Heart left ventricle (tissue), 16 donors: ENCODE data around the gene TCEANC. TPM values are rescaled to one million over a fixed set of nuclear protein-coding genes. Genes with fewer than 3 reads are reported as not detected.

Experiments used
- ATAC-seq, 4 donors: fragments of 200-7000 bp; cut with Tn5 transposase; one replicate each; pipeline ENCODE4 v1.9.1; 2020 to 2022; ENCODE audit warnings: moderate library complexity in 4 of 4, mild to moderate bottlenecking in 3 of 4, moderate number of reproducible peaks in 1 of 4
- DNase-seq, 5 donors: peaks; one replicate each; pipeline ENCODE4 v3.0.0-alpha.2; 2020
- H3K27ac ChIP-seq, 12 donors: fragments of 200-600 bp; sonication (generic) in 4 of 12; one replicate each; pipeline versions ENCODE4 v1.5.0 to v1.8.0; 2016 to 2022; ENCODE audit warnings: mild to moderate bottlenecking in 2 of 12
- H3K27me3 ChIP-seq, 9 donors: fragments of 200-600 bp; sonication (generic) in 2 of 9; one replicate each; pipeline versions ENCODE4 v1.5.1 to v1.8.0; 2016 to 2022; ENCODE audit warnings: mild to moderate bottlenecking in 3 of 9
- H3K36me3 ChIP-seq, 9 donors: fragments of 200-600 bp; sonication (generic) in 2 of 9; one replicate each; pipeline versions ENCODE4 v1.5.0 to v1.8.0; 2018 to 2022; ENCODE audit warnings: mild to moderate bottlenecking in 2 of 9
- H3K4me1 ChIP-seq, 12 donors: fragments of 200-600 bp; sonication (generic) in 4 of 12; one replicate each; pipeline versions ENCODE4 v1.5.0 to v1.8.0; 2016 to 2022; ENCODE audit warnings: mild to moderate bottlenecking in 3 of 12
- H3K4me3 ChIP-seq, 12 donors: fragments of 200-600 bp; sonication (generic) in 4 of 12; one replicate each; pipeline versions ENCODE4 v1.5.0 to v1.8.0; 2017 to 2022; ENCODE audit warnings: mild to moderate bottlenecking in 9 of 12, moderate library complexity in 4 of 12
- H3K9me3 ChIP-seq, 12 donors: fragments of 200-600 bp; sonication (generic) in 4 of 12; one replicate each; pipeline versions ENCODE4 v1.5.0 to v1.8.0; 2016 to 2022; ENCODE audit warnings: mild to moderate bottlenecking in 1 of 12
- POLR2A ChIP-seq, 2 donors: fragments of 450-650 bp; IDR thresholded peaks; one replicate each; pipeline ENCODE4 v1.6.1; 2017; ENCODE audit warnings: antibody characterized with exemption in 2 of 2, mild to moderate bottlenecking in 2 of 2, moderate library complexity in 2 of 2
- WGBS, 4 donors: extraction: QIAGEN DNeasy Blood & Tissue Kit in 2 of 4; methylation state at CpG; one replicate each; pipeline versions ENCODE4 v1.1.5 to v1.1.7; 2013 to 2018; 5-methylcytosine and 5-hydroxymethylcytosine counted together
- intact Hi-C, 10 donors: fragments of 100-400 bp; cut with DNase I; formaldehyde crosslinking; loops; one replicate each; pipeline versions ENCODE4 v1.11.1 to v1.14.2; 2022
- polyA plus RNA-seq, 2 donors: library from polyadenylated mRNA; stranded (reverse); fragments of 200-250 nt; gene quantifications; one replicate each; pipeline ENCODE4 v1.2.3, GENCODE V29; 2013
- total RNA-seq, 9 donors: library from RNA; depleted of rRNA in 2 of 9; stranded (reverse); fragments of >200 nt in 2 of 9; fragmentation: NEBNext Ultra II Directional in 3 of 9; extraction: Animal tissue kit (Norgen Biotek cat#: 25700) in 3 of 9; gene quantifications; one replicate each; pipeline versions ENCODE4 v1.1.0 to v1.2.4, GENCODE V29; 2016 to 2023
- TF ChIP-seq, protein P1 (sequence below), 12 donors: fragments of 200-600 bp; sonication (generic) in 4 of 12; IDR thresholded peaks; one replicate each; pipeline versions ENCODE4 v1.5.0 to v1.8.0; 2018 to 2022; ENCODE audit warnings: antibody characterized with exemption in 12 of 12, mild to moderate bottlenecking in 5 of 12
- donor health status: ischemic (EF 13 %, LVEDD 7.1; RV severe dilation, severe dysfunction).
- donor health status: healthy with polysubstance abuse.
- donor health status: DM: no; HTN: yes; CAD: no.
- donor health status: DM: no; HTN: no; CAD: no.
- donor health status: ischemic (EF 25% LVEDD 6.9; RV normal size, moderate dysfunction).
- donor health status: ischemic (EF 25% LVEDD 5.7; RV mildly dilated, moderate dysfunction).
- donor health status: healthy.
- donor health status: DM: yes; HTN: yes; CAD: no.
- donor health status: ischemic (EF 35%, LVEDD 5.7; RV mildly dilated, moderate dysfunction).
- donor health status: nonischemic (EF 11% LVEDD 7.7; RV severe dilation, severe dysfunction).
- donor health status: DM: yes; HTN: yes; CAD: no.
- donor health status: PGD.
- donor health status: ischemic (EF 29% LVEDD 5.4; RV normal size, mild dysfunction).
- donor health status: nonischemic (EF 23%, LVEDD 6.1; RV moderate dilation, normal function).

Gene TCEANC
- total and polyA plus RNA-seq, 11 donors: 1.0 to 6.8 (median 3.9) TPM

DNA sequence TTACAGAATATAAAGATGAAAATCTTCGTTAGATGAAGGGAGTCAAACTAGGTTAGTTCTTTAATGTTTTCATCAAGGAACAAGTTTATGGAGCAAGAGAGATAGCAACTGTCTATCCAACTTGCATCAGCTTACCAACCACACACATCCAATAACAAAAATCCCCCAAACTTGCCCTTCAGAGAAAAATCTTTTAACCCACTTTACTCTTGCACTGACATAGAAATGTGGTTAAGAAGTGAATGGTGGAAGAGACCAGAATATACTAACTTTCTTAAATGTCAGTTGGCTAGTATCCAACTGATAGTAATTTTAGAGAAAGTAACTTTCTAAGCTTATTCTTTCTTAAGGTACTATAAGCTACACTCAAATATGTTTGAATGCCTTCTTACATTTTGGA is 34.3 kb downstream of the TCEANC start:
- ATAC-seq (no peak), DNase-seq (no peak)
- intact Hi-C loops: loop anchor here in 1 of 10 donors (5.0 kb wide), 1 partner anchor 45 kb away; the partner anchor contains the start of genes OFD1 and TRAPPC2
- Histone ChIP-seq H3K4me3 (no peak overlapping the region), H3K27ac (no peak overlapping the region), H3K36me3 (no peaks in the 10 kb centered on the region), H3K4me1 (peaks cover 0 to 22% (median 5%) of the 10 kb centered on the region in 12 donors), H3K9me3 (peaks cover 0 to 2% (median 0%) of the 10 kb centered on the region in 12 donors), H3K27me3 (peaks cover 0 to 42% (median 0%) of the 10 kb centered on the region in 9 donors)
- TF ChIP-seq POLR2A (IDR thresholded peaks at IDR 0.05): no peak
- TF ChIP-seq, protein P1, sequence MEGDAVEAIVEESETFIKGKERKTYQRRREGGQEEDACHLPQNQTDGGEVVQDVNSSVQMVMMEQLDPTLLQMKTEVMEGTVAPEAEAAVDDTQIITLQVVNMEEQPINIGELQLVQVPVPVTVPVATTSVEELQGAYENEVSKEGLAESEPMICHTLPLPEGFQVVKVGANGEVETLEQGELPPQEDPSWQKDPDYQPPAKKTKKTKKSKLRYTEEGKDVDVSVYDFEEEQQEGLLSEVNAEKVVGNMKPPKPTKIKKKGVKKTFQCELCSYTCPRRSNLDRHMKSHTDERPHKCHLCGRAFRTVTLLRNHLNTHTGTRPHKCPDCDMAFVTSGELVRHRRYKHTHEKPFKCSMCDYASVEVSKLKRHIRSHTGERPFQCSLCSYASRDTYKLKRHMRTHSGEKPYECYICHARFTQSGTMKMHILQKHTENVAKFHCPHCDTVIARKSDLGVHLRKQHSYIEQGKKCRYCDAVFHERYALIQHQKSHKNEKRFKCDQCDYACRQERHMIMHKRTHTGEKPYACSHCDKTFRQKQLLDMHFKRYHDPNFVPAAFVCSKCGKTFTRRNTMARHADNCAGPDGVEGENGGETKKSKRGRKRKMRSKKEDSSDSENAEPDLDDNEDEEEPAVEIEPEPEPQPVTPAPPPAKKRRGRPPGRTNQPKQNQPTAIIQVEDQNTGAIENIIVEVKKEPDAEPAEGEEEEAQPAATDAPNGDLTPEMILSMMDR (IDR thresholded peaks at IDR 0.05): no peak
- 61 to 100% (median 84%) methylated on average over 1 of the region's 1 CpG for WGBS, 4 donors

DNA sequence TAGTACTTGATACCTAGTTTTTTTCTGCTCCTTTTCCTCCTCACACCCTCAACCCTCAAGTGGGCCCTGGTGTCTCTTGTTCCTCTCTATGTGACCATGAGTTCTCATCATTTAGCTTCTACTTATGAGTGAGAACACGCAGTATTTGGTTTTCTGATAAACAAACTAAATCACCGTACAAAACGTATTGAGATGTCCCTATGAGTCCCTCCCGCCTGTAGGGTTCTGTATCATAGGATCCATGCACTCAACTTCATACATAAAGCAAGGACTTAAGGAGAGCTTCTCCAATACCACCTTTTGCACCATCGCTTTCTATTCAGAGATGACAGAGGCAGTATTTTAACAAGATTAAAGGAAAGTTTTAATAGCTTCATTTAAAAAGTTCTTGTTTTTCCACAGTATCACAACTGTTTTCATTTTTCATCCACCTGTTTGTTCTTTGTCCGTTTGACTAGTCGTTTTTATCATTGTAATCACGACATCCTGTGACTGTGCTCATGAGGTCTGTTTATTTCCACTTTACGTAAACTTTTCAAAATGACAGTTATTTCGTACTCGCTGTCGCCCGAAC is 35.5 kb downstream of the TCEANC start:
- ATAC-seq: no peak
- Histone ChIP-seq H3K27ac (peak overlapping the region; percentile 87 to 96 (median 92)), H3K4me1 (peaks cover 0 to 32% (median 14%) of the 10 kb centered on the region in 12 donors), H3K27me3 (peaks cover 0 to 46% (median 0%) of the 10 kb centered on the region in 9 donors), H3K36me3 (no peaks in the 10 kb centered on the region), H3K9me3 (no peaks in the 10 kb centered on the region), H3K4me3 (peak overlapping the region; percentile 39 to 87 (median 72))
- 11 to 17% (median 14%) methylated on average over 13 of the region's 13 CpGs for WGBS, 4 donors
- DNase-seq: no peak
- intact Hi-C loops: loop anchor here in 3 of 10 donors (2.0 to 5.0 kb wide), 2 partner anchors 44 to 46 kb away; partner anchors contain the start of genes OFD1 (in 3 of the 3) and TRAPPC2 (in 3 of the 3)
- no peak for TF ChIP-seq POLR2A (IDR thresholded peaks at IDR 0.05)
- TF ChIP-seq, protein P1 (IDR thresholded peaks at IDR 0.05): no peak

DNA sequence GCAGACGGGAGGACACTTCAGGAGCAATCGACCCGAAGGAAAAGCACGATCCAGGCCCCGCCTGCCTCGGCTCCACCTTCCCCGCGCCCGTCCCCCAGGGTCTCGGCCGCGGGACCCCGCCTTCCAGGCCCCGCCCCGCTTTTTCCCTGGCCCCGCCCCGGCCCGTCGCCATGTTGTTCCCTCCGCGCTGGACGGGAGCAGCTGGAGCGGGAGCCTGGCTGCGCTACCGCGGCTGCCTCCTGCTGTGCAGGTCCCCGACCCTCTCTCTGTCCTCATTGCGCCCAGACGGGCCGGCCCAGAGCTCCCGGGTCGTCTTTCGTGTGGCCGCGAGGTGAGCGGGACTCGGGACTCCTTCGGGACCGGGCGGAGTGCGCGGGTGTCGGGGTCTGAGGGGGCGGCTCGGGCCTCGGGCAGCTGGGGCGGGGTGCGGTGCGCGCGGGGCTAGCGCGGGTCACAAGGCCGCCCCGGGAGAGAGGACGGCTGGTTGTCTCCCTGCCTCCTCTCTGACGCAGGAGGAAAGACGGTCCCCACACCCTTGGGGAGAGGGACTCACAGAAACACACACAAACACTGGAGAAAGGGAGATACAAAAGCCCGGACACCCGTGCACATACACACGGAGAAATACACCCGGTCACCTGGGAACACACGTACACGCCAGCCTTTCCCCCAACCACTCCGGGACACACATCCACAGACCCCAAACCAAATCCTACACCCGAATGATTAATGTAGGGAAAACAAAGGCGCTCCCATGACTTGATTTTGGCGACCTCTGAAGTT is 36.2 kb downstream of the TCEANC start, which contains the start of gene RAB9A:
TSS of gene RAB9A (plus strand) at position 171 of the 783 bp plus-strand sequence. CDS start 19,619 bp downstream, outside the sequence.
- intact Hi-C loops: loop anchor here in 3 of 10 donors (2.0 to 5.0 kb wide), 2 partner anchors 43 to 46 kb away; partner anchors contain the start of genes OFD1 (in 3 of the 3) and TRAPPC2 (in 3 of the 3)
- Histone ChIP-seq H3K36me3 (no peaks in the 10 kb centered on the region), H3K27me3 (peaks cover 0 to 51% (median 0%) of the 10 kb centered on the region in 9 donors), H3K4me1 (peaks cover 0 to 39% (median 20%) of the 10 kb centered on the region in 12 donors), H3K4me3 (peak within 1 kb of the TSS; percentile 39 to 87 (median 72)), H3K27ac (peak within 1 kb of the TSS; percentile 87 to 96 (median 92)), H3K9me3 (no peaks in the 10 kb centered on the region)
- ATAC-seq: peak; percentile 91 to 99 (median 98)
- DNase-seq: peak; percentile 88 to 91 (median 88)
- WGBS, 4 donors: 1 to 3% (median 1%) methylated on average over 44 to 68 of the region's 68 CpGs
- peak; percentile 55 to 89 for TF ChIP-seq POLR2A (IDR thresholded peaks at IDR 0.05)
- TF ChIP-seq, protein P1 (IDR thresholded peaks at IDR 0.05): no peak
